IMR-90 (cell line): ENCODE data around the gene CLTCL1. TPM values are rescaled to one million over a fixed set of nuclear protein-coding genes. Genes with fewer than 3 reads are reported as not detected.

Experiments used
- ATAC-seq: fragments of 200-7000 bp; cut with Tn5 transposase; 2 replicates; pipeline ENCODE4 v1.9.1; 2020; ENCODE audit warnings: low read depth, mild to moderate bottlenecking, moderate library complexity
- BruUV-seq: library from RNA; stranded (reverse); fragments of 400-500 nt; replicated peaks from 2 replicates; lab custom pipeline; 2021; lab: Mats Ljungman, UMichigan
- CTCF ChIA-PET: fragments of 300-600 bp; formaldehyde crosslinking; extraction: SDS; loops from one replicate; lab custom pipeline; 2021; ENCODE audit warnings: antibody characterized with exemption; lab: Yijun Ruan, JAX
- POLR2A ChIA-PET: fragments of 300-600 bp; sonication (Branson Sonifier 250); formaldehyde crosslinking; loops from one replicate; lab custom pipeline; 2022; ENCODE audit warnings: antibody characterized with exemption; ENCODE audit not compliant: unreplicated experiment; lab: Charles Lee
- DNase-seq: peaks from one replicate; pipeline ENCODE4 v3.0.0; 2013
- H2AFZ ChIP-seq: replicated peaks from 2 replicates; pipeline ENCODE3; 2013; ENCODE audit warnings: low read length, mild to moderate bottlenecking; ENCODE audit not compliant: poor library complexity
- H2AK5ac ChIP-seq: 2 replicates; pipeline ENCODE4 v1.6.1; 2013; ENCODE audit warnings: low read depth, low read length, inconsistent platforms
- H2AK9ac ChIP-seq: replicated peaks from 2 replicates; pipeline ENCODE3; 2013; ENCODE audit warnings: mild to moderate bottlenecking, low read depth, low read length, moderate library complexity; ENCODE audit not compliant: poor library complexity
- H2BK120ac ChIP-seq: 2 replicates; pipeline ENCODE4 v1.6.1; 2013; ENCODE audit warnings: low read depth, low read length, inconsistent platforms
- H2BK15ac ChIP-seq: 3 replicates; pipeline ENCODE4 v1.6.1; 2013; ENCODE audit warnings: low read depth, low read length, inconsistent platforms
- H2BK20ac ChIP-seq: 2 replicates; pipeline ENCODE4 v1.6.1; 2013; ENCODE audit warnings: low read depth, mild to moderate bottlenecking, inconsistent platforms, low read length, moderate library complexity
- H2BK5ac ChIP-seq: 2 replicates; pipeline ENCODE4 v1.6.1; 2013; ENCODE audit warnings: mild to moderate bottlenecking, low read depth, low read length, inconsistent platforms; ENCODE audit not compliant: poor library complexity, severe bottlenecking
- H3K14ac ChIP-seq: replicated peaks from 2 replicates; pipeline ENCODE4 v1.6.1; 2013; ENCODE audit warnings: low read depth, low read length, inconsistent platforms
- H3K18ac ChIP-seq: 2 replicates; pipeline ENCODE4 v1.6.1; 2013; ENCODE audit warnings: low read depth, low read length, control low read depth
- H3K23ac ChIP-seq: 2 replicates; pipeline ENCODE4 v1.6.1; 2013; ENCODE audit warnings: low read depth, low read length, inconsistent platforms
- H3K27ac ChIP-seq: 2 replicates; pipeline ENCODE4 v1.5.1; 2013; ENCODE audit warnings: mild to moderate bottlenecking, control low read depth, low read length; ENCODE audit not compliant: insufficient read depth
- H3K27me3 ChIP-seq: 2 replicates; pipeline ENCODE4 v1.6.1; 2013; ENCODE audit warnings: low read length; ENCODE audit not compliant: control insufficient read depth, insufficient read depth
- H3K36me3 ChIP-seq: 2 replicates; pipeline ENCODE4 v1.6.1; 2013; ENCODE audit warnings: low read length, mixed read lengths; ENCODE audit not compliant: control insufficient read depth, insufficient read depth
- H3K4ac ChIP-seq: 2 replicates; pipeline ENCODE4 v1.6.1; 2013; ENCODE audit warnings: low read depth, low read length, inconsistent platforms
- H3K4me1 ChIP-seq: 2 replicates; pipeline ENCODE4 v1.6.1; 2013; ENCODE audit warnings: low read length, mixed read lengths; ENCODE audit not compliant: control insufficient read depth, insufficient read depth
- H3K4me2 ChIP-seq: 2 replicates; pipeline ENCODE4 v1.6.1; 2013; ENCODE audit warnings: low read depth, mild to moderate bottlenecking, control low read depth, low read length, moderate library complexity
- H3K4me3 ChIP-seq: 2 replicates; pipeline ENCODE4 v1.5.1; 2013; ENCODE audit warnings: low read depth, mild to moderate bottlenecking, control low read depth, low read length, moderate library complexity; ENCODE audit not compliant: insufficient read depth
- H3K56ac ChIP-seq: 2 replicates; pipeline ENCODE4 v1.6.1; 2013; ENCODE audit warnings: low read length, inconsistent platforms; ENCODE audit not compliant: insufficient read depth; ENCODE audit errors: extremely low read depth
- H3K79me1 ChIP-seq, 2 experiments: 2 replicates each; pipeline ENCODE4 v1.6.1; 2013; ENCODE audit warnings: low read length in 2 of 2, inconsistent platforms in 1 of 2, low read depth in 1 of 2
- H3K9ac ChIP-seq: 2 replicates; pipeline ENCODE4 v1.6.1; 2013; ENCODE audit warnings: low read depth, low read length, control low read depth
- H3K9me1 ChIP-seq: 2 replicates; pipeline ENCODE4 v1.6.1; 2013; ENCODE audit warnings: low read length, inconsistent platforms; ENCODE audit not compliant: insufficient read depth
- H3K9me3 ChIP-seq: 2 replicates; pipeline ENCODE4 v1.6.1; 2013; ENCODE audit warnings: low read length; ENCODE audit not compliant: control insufficient read depth, insufficient read depth
- H4K20me1 ChIP-seq: 2 replicates; pipeline ENCODE4 v1.6.1; 2013; ENCODE audit warnings: low read length, inconsistent platforms; ENCODE audit not compliant: insufficient read depth
- H4K5ac ChIP-seq: 2 replicates; pipeline ENCODE4 v1.6.1; 2013; ENCODE audit warnings: mild to moderate bottlenecking, low read depth, low read length, control low read depth
- H4K8ac ChIP-seq, 2 experiments: 2 replicates each; pipeline ENCODE4 v1.6.1; 2013; ENCODE audit warnings: low read depth in 2 of 2, low read length in 2 of 2, control low read depth in 1 of 2, inconsistent platforms in 1 of 2
- H4K91ac ChIP-seq: 2 replicates; pipeline ENCODE4 v1.6.1; 2013; ENCODE audit warnings: low read depth, low read length, inconsistent platforms; ENCODE audit not compliant: insufficient read depth
- CHD1 ChIP-seq: IDR thresholded peaks from 2 replicates; pipeline ENCODE4 v1.6.1; 2012; ENCODE audit warnings: low read depth, low read length, improper control_type of control experiment
- MAZ ChIP-seq: IDR thresholded peaks from 2 replicates; pipeline ENCODE4 v1.6.1; 2012; ENCODE audit warnings: low read depth, mild to moderate bottlenecking, low read length, improper control_type of control experiment, moderate library complexity, borderline replicate concordance
- NFE2L2 ChIP-seq: fragments of 150-350 bp; IDR thresholded peaks from 2 replicates; pipeline ENCODE4 v1.6.1; 2016; ENCODE audit warnings: low read depth, mild to moderate bottlenecking, low read length
- RAD21 ChIP-seq: IDR thresholded peaks from 2 replicates; pipeline ENCODE4 v1.6.1; 2012; ENCODE audit warnings: low read length, improper control_type of control experiment
- RCOR1 ChIP-seq: IDR thresholded peaks from 2 replicates; pipeline ENCODE4 v1.6.1; 2012; ENCODE audit warnings: mild to moderate bottlenecking, low read length, improper control_type of control experiment; ENCODE audit not compliant: insufficient replicate concordance
- SMC3 ChIP-seq: fragments of 150-350 bp; IDR thresholded peaks from 2 replicates; pipeline ENCODE4 v1.6.1; 2016; ENCODE audit warnings: low read depth, mild to moderate bottlenecking, antibody characterized with exemption, low read length, moderate library complexity
- USF2 ChIP-seq: fragments of 150-350 bp; IDR thresholded peaks from 2 replicates; pipeline ENCODE4 v1.6.1; 2017; ENCODE audit warnings: mild to moderate bottlenecking, antibody characterized with exemption, low read length, low read depth
- WGBS, 2 experiments: methylation state at CpG; one replicate each; pipeline versions ENCODE4 v1.1.5 to v1.1.7; 2013; ENCODE audit warnings: missing lambda C conversion rate in 2 of 2; ENCODE audit not compliant: insufficient read length in 1 of 2; ENCODE audit errors: extremely low coverage in 2 of 2; 5-methylcytosine and 5-hydroxymethylcytosine counted together
- dilution Hi-C: fragments of 300-500 bp; cut with HindIII; formaldehyde crosslinking; loops from one replicate; pipeline ENCODE4 v1.14.3; 2018; ENCODE audit warnings: low sequenced_read_pairs; ENCODE audit not compliant: unreplicated experiment
- in situ Hi-C: fragments of 300-500 bp; cut with MboI; formaldehyde crosslinking; loops from 3 replicates; pipeline ENCODE4 v1.14.3; 2019; ENCODE audit warnings: low sequenced_read_pairs, inconsistent platforms, mixed read lengths
- intact Hi-C: fragments of 100-400 bp; cut with micrococcal nuclease; formaldehyde crosslinking; loops from 2 replicates; pipeline ENCODE4 v1.10.0; 2022
- polyA plus RNA-seq, 3 experiments: library from polyadenylated mRNA; depleted of rRNA; stranded (reverse); fragments of >200 nt; gene quantifications; 2 replicates each; pipeline ENCODE4 v1.2.3, GENCODE V29; 2012; ENCODE audit warnings: low replicate concordance in 1 of 3
- total RNA-seq: library from RNA; depleted of rRNA; stranded (reverse); fragments of >200 nt; gene quantifications from 2 replicates; pipeline ENCODE4 v1.2.3, GENCODE V29; 2012
- TF ChIP-seq, protein P1 (sequence below): conservative IDR thresholded peaks from 2 replicates; pipeline ENCODE4 v1.5.1; 2012; ENCODE audit warnings: mild to moderate bottlenecking, low read depth, low read length, improper control_type of control experiment

The CLTCL1 gene
- total and polyA plus RNA-seq, 2 of the 4 experiments (the other 2 are of a cell fraction) = 6.2 to 8.1 TPM

DNA sequence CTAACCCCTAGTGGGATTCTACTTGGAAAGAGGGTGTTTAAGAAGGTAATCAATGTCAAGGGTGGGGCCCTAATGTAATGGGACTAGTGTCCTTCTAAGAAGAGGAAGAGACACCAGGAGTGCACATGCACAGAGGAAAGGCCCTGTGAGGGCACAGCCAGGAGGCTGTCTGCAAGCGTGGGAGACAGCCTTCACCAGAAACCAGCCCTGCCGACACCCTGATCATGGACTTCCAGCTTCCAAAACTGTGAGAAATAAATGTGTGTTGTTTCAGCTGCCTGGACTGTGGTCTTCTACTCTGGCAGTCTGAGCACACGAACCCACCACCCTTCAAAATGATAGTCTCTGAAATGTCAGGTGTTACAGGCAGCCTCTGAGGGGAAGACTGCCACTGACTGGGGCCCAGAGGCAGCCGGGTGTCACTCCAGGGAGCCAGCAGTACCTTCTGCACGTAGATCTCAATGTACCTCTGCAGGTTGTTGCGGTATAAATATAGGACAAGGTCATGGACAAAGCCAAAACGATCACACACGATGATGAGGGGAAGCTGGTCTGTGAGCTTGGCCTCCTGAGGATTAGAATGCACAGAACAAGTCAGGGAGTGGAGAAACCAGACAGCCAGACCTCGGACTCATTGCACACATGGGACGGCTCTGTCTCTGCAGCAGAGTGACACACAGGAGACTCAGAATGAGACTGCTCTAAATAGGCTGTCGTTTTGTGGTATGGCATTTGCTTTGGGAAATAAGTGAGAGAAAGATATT lies 69.1 kb downstream of the CLTCL1 start:
- no peaks in the 10 kb centered on the region for H3K9me3 ChIP-seq
- H4K8ac ChIP-seq = no peak overlapping the region
- DNase-seq (no peak), ATAC-seq (no peak)
- H3K23ac ChIP-seq = no peak overlapping the region
- no peak overlapping the region for H3K4me3 ChIP-seq
- ChIA-PET CTCF (no interaction called here), POLR2A (no interaction called here)
- no peak overlapping the region for H3K56ac ChIP-seq
- dilution Hi-C loops (no loop called here), intact Hi-C loops (no loop called here), in situ Hi-C loops (no loop called here)
- no peak overlapping the region for H3K18ac ChIP-seq
- no peak overlapping the region for H3K9ac ChIP-seq
- peaks cover 7% of the 10 kb centered on the region; the same call in 1 of the 2 replicates for H3K9me1 ChIP-seq
- no peaks in the 10 kb centered on the region for H4K20me1 ChIP-seq
- H4K5ac ChIP-seq = no peak overlapping the region
- no peaks in the 10 kb centered on the region for H3K27me3 ChIP-seq
- H3K14ac ChIP-seq = no peak overlapping the region
- H4K91ac ChIP-seq = no peak overlapping the region
- H3K79me1 ChIP-seq = no peaks in the 10 kb centered on the region
- no peak overlapping the region for H2BK120ac ChIP-seq
- WGBS, 2 experiments = 97% methylated on average over 5 of the region's 11 CpGs; no CpG with 5 or more reads in 1 of the 2 experiments
- H2AK9ac ChIP-seq = no peak overlapping the region
- TF ChIP-seq NFE2L2 (no peak), RAD21 (no peak), USF2 (no peak), MAZ (no peak), SMC3 (no peak), RCOR1 (no peak), CHD1 (no peak)
- TF ChIP-seq, protein P1, sequence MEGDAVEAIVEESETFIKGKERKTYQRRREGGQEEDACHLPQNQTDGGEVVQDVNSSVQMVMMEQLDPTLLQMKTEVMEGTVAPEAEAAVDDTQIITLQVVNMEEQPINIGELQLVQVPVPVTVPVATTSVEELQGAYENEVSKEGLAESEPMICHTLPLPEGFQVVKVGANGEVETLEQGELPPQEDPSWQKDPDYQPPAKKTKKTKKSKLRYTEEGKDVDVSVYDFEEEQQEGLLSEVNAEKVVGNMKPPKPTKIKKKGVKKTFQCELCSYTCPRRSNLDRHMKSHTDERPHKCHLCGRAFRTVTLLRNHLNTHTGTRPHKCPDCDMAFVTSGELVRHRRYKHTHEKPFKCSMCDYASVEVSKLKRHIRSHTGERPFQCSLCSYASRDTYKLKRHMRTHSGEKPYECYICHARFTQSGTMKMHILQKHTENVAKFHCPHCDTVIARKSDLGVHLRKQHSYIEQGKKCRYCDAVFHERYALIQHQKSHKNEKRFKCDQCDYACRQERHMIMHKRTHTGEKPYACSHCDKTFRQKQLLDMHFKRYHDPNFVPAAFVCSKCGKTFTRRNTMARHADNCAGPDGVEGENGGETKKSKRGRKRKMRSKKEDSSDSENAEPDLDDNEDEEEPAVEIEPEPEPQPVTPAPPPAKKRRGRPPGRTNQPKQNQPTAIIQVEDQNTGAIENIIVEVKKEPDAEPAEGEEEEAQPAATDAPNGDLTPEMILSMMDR = no peak
- H3K4ac ChIP-seq = no peak overlapping the region
- no peak overlapping the region for H2AFZ ChIP-seq
- BruUV-seq = no TSS peak
- no peak overlapping the region for H3K27ac ChIP-seq
- no peak overlapping the region for H2BK5ac ChIP-seq
- H3K4me2 ChIP-seq = no peak overlapping the region
- H3K36me3 ChIP-seq = peaks cover 31% of the 10 kb centered on the region
- no peak overlapping the region for H2BK15ac ChIP-seq
- H3K4me1 ChIP-seq = no peaks in the 10 kb centered on the region
- no peak overlapping the region for H2AK5ac ChIP-seq
- H2BK20ac ChIP-seq = no peak overlapping the region
